Fibroblast of villous mesenchyme (primary cell): Measurements from ENCODE around the gene UBA52. TPM values are rescaled to one million over a fixed set of nuclear protein-coding genes. Genes with fewer than 3 reads are reported as not detected.
"Not testable (repeated sequence)": the region's sequence is repeated elsewhere in the genome, so short reads cannot be mapped to it uniquely, and the experiment has no call there.

Experiments
- DNase-seq: peaks from one replicate; pipeline ENCODE4 v3.0.0-alpha.2; 2010; ENCODE audit warnings: low read depth
- H3K4me3 ChIP-seq: 2 replicates; pipeline ENCODE4 v1.5.1; 2011; ENCODE audit warnings: low read depth, mild to moderate bottlenecking, low read length
- total RNA-seq: library from RNA; depleted of rRNA; stranded (reverse); fragments of >200 nt; gene quantifications from 2 replicates; pipeline ENCODE4 v1.2.3, GENCODE V29; 2012
- TF ChIP-seq, protein P1 (sequence below): IDR thresholded peaks from 2 replicates; pipeline ENCODE4 v1.5.1; 2012; ENCODE audit warnings: low read depth, mild to moderate bottlenecking, low read length; ENCODE audit not compliant: insufficient read depth

UBA52 gene
- 357 and 396 TPM in 2 replicates for total RNA-seq

DNA sequence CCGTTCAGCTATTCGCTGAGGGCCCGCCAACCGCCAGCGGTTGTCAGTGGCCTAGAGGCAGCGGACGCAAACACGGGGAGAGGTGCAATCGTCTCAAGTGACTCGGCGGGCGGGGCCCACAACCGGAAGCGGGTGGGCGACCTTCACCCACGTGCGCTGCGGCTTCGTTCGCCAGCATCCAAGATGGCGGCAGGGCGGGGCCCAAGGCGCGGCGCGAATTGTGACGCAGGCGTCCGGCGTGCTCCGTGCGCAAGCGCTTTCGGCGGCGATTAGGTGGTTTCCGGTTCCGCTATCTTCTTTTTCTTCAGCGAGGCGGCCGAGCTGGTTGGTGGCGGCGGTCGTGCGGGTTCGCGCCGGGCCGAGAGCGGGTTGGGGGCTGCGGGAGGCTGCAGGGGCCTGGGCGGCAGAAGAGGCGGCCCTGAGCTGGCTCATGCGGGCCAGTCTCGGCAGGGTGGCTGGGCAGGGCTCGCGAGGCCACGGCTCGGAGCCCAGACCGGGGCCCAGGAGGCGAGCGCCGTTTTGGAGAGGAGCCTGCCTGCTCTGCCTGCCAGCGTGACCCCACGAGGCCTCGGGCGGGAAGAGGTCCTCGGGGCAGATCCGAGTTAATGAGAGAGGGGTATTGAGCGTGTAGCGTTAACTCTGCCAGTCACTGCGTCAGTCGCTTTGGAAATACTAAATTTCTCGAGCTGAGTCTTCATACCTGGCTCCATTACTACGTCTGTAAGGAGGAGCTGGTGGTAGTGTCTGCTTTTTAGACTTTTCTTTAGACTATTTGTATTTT lies at the start of gene UBA52:
TSS of gene UBA52 (plus strand) at position 294 of the 781 bp plus-strand sequence. CDS start 1,444 bp downstream, outside the sequence.
- DNase-seq = peak; percentile 98
- H3K4me3 ChIP-seq = peak within 1 kb of the TSS; percentile 97
- TF ChIP-seq, protein P1, sequence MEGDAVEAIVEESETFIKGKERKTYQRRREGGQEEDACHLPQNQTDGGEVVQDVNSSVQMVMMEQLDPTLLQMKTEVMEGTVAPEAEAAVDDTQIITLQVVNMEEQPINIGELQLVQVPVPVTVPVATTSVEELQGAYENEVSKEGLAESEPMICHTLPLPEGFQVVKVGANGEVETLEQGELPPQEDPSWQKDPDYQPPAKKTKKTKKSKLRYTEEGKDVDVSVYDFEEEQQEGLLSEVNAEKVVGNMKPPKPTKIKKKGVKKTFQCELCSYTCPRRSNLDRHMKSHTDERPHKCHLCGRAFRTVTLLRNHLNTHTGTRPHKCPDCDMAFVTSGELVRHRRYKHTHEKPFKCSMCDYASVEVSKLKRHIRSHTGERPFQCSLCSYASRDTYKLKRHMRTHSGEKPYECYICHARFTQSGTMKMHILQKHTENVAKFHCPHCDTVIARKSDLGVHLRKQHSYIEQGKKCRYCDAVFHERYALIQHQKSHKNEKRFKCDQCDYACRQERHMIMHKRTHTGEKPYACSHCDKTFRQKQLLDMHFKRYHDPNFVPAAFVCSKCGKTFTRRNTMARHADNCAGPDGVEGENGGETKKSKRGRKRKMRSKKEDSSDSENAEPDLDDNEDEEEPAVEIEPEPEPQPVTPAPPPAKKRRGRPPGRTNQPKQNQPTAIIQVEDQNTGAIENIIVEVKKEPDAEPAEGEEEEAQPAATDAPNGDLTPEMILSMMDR = no peak

GRCh38 chr19:18522124-18522861 lies 49.4 kb upstream of the UBA52 start:
- peak overlapping the region; percentile 76 for H3K4me3 ChIP-seq
- DNase-seq = peak; percentile 100
- TF ChIP-seq, protein P1 = peak; percentile 12

GRCh38 chr19:18522862-18523440 lies 48.7 kb upstream of the UBA52 start:
- peak overlapping the region; percentile 38 for H3K4me3 ChIP-seq
- DNase-seq = not testable (repeated sequence)

- H3K4me3 ChIP-seq = no peak overlapping the region
- TF ChIP-seq, protein P1 = no peak
- DNase-seq = no peak
These were observed 47.8 kb upstream of the UBA52 start for GRCh38 chr19:18523841-18524240.

- H3K4me3 ChIP-seq = no peak overlapping the region
- TF ChIP-seq, protein P1 = no peak
- no peak for DNase-seq
These were observed 45.3 kb upstream of the UBA52 start for GRCh38 chr19:18526316-18526715.

GRCh38 chr19:18529782-18530181 lies 41.9 kb upstream of the UBA52 start:
- DNase-seq = no peak
- no peak overlapping the region for H3K4me3 ChIP-seq
- TF ChIP-seq, protein P1 = no peak

- TF ChIP-seq, protein P1 = no peak
- DNase-seq = no peak
- H3K4me3 ChIP-seq = no peak overlapping the region
These were observed 40.2 kb upstream of the UBA52 start for GRCh38 chr19:18531485-18531884.
